Raji (cell line): Measurements from ENCODE around the gene ZNF274.

ENCODE experiments used
- POLR2A ChIP-seq: IDR thresholded peaks from 2 replicates; pipeline ENCODE4 v1.6.1; 2011; ENCODE audit warnings: low read depth, low read length, control low read depth; ENCODE audit not compliant: insufficient read depth

ZNF274 gene

GRCh38 chr19:58182989-58183816, at the start of gene ZNF274:
TSS of gene ZNF274 (plus strand) at chr19:58183061. CDS start at chr19:58183966, 905 bp downstream.
- TF ChIP-seq POLR2A = peak; percentile 46; the same call in 1 of the 2 replicates

GRCh38 chr19:58134244-58134643, 48.6 kb upstream of the ZNF274 start:
- TF ChIP-seq POLR2A = no peak

- no peak for TF ChIP-seq POLR2A
These were observed 37.0 kb upstream of the ZNF274 start for GRCh38 chr19:58145849-58146248.

GRCh38 chr19:58150328-58150921, 32.4 kb upstream of the ZNF274 start, which contains the start of gene ZNF329:
TSS of gene ZNF329 (minus strand) at chr19:58150789. CDS start at chr19:58129503, 21,286 bp downstream.
- no peak for TF ChIP-seq POLR2A

- no peak for TF ChIP-seq POLR2A
These were observed 29.5 kb upstream of the ZNF274 start for GRCh38 chr19:58153386-58153785.

GRCh38 chr19:58154287-58154678, 28.6 kb upstream of the ZNF274 start:
- TF ChIP-seq POLR2A = no peak

- TF ChIP-seq POLR2A = no peak
These were observed 27.9 kb upstream of the ZNF274 start for GRCh38 chr19:58154679-58155648.

- TF ChIP-seq POLR2A = no peak
These were observed 25.7 kb upstream of the ZNF274 start for GRCh38 chr19:58157045-58157728.

- TF ChIP-seq POLR2A = no peak
These were observed 16.6 kb upstream of the ZNF274 start for GRCh38 chr19:58166268-58166667.

- no peak for TF ChIP-seq POLR2A
These were observed 16.1 kb upstream of the ZNF274 start for GRCh38 chr19:58166708-58167280.

GRCh38 chr19:58170860-58171259, 12.0 kb upstream of the ZNF274 start:
- no peak for TF ChIP-seq POLR2A

GRCh38 chr19:58181902-58182576, 822 bp upstream of the ZNF274 start:
- 0 out of 2 replicates have a peak, but pooled peaks have one; percentile 7 for TF ChIP-seq POLR2A

- TF ChIP-seq POLR2A = 0 out of 2 replicates have a peak, but pooled peaks have one; percentile 5
These were observed 278 bp upstream of the ZNF274 start for GRCh38 chr19:58182577-58182988.

- TF ChIP-seq POLR2A = no peak
These were observed 955 bp downstream of the ZNF274 start for GRCh38 chr19:58183817-58184215.
